Tibial nerve (tissue), 4 donors: ENCODE data around the gene RAB9A. TPM values are rescaled to one million over a fixed set of nuclear protein-coding genes. Genes with fewer than 3 reads are reported as not detected.

Experiments
- DNase-seq, 2 donors: peaks; one replicate each; pipeline ENCODE4 v3.0.0-alpha.2; 2019; ENCODE audit warnings: low spot score in 2 of 2
- H3K27ac ChIP-seq, 4 donors: fragments of 200-600 bp; sonication (generic) in 3 of 4; one replicate each; pipeline ENCODE4 v1.5.1; 2017 to 2019; ENCODE audit warnings: mild to moderate bottlenecking in 1 of 4
- H3K27me3 ChIP-seq, 2 donors: fragments of 200-600 bp; sonication (generic) in 1 of 2; one replicate each; pipeline versions ENCODE4 v1.5.1 to v1.6.0; 2017 to 2019
- H3K36me3 ChIP-seq, 3 donors: fragments of 200-600 bp; sonication (generic); one replicate each; pipeline ENCODE4 v1.5.1; 2018 to 2019
- H3K4me1 ChIP-seq, 4 donors: fragments of 200-600 bp; sonication (generic) in 3 of 4; one replicate each; pipeline ENCODE4 v1.5.1; 2017 to 2019
- H3K4me3 ChIP-seq, 4 donors: fragments of 200-600 bp; sonication (generic) in 3 of 4; one replicate each; pipeline ENCODE4 v1.5.1; 2017 to 2019; ENCODE audit warnings: mild to moderate bottlenecking in 1 of 4, moderate library complexity in 1 of 4
- H3K9me3 ChIP-seq, 4 donors: fragments of 200-600 bp; sonication (generic) in 3 of 4; one replicate each; pipeline ENCODE4 v1.5.1; 2017 to 2019
- CTCF ChIP-seq, 5 experiments: fragments of 200-600 bp in 3 of 5; fragments of 450-650 bp in 2 of 5; sonication (generic) in 3 of 5; IDR thresholded peaks; one replicate each; pipeline ENCODE4 v1.5.1; 2016 to 2019; ENCODE audit warnings: antibody characterized with exemption in 5 of 5, mild to moderate bottlenecking in 3 of 5, moderate library complexity in 2 of 5
- EP300 ChIP-seq, 2 donors: sonication (generic); formaldehyde crosslinking; IDR thresholded peaks; one replicate each; pipeline ENCODE4 v1.6.1; 2017; ENCODE audit warnings: antibody characterized with exemption in 2 of 2, mild to moderate bottlenecking in 1 of 2
- POLR2A ChIP-seq, 2 donors: fragments of 450-650 bp; IDR thresholded peaks; one replicate each; pipeline ENCODE4 v1.6.1; 2017; ENCODE audit warnings: antibody characterized with exemption in 2 of 2, mild to moderate bottlenecking in 2 of 2, moderate library complexity in 2 of 2
- WGBS, 2 donors: methylation state at CpG; one replicate each; pipeline ENCODE4 v1.1.5; 2018; 5-methylcytosine and 5-hydroxymethylcytosine counted together
- total RNA-seq, 4 donors: library from RNA; depleted of rRNA; stranded (reverse); fragments of >200 nt; gene quantifications; one replicate each; pipeline ENCODE4 v1.1.0, GENCODE V29; 2016

The RAB9A gene
- total RNA-seq, 4 donors from 2014 or later, result 20.1 to 69.5 (median 24.9) TPM

GRCh38 chrX:13750204-13750603, 61.3 kb downstream of the RAB9A start:
- no peak overlapping the region for H3K4me3 ChIP-seq
- peak overlapping the region in 1 of 4 donors; percentile 11 for H3K27ac ChIP-seq
- no peaks in the 10 kb centered on the region for H3K9me3 ChIP-seq
- peaks cover 0 to 5% (median 0%) of the 10 kb centered on the region in 3 donors for H3K36me3 ChIP-seq
- H3K4me1 ChIP-seq, result no peaks in the 10 kb centered on the region
- H3K27me3 ChIP-seq, result no peaks in the 10 kb centered on the region
- DNase-seq, result no peak
- TF ChIP-seq POLR2A (IDR thresholded peaks at IDR 0.05) (no peak), CTCF (IDR thresholded peaks at IDR 0.05) (peak; percentile 31 to 53 (median 43))

- Histone ChIP-seq H3K4me1 (no peaks in the 10 kb centered on the region), H3K27me3 (no peaks in the 10 kb centered on the region), H3K36me3 (no peaks in the 10 kb centered on the region), H3K27ac (peak overlapping the region in 1 of 4 donors; percentile 11), H3K9me3 (no peaks in the 10 kb centered on the region), H3K4me3 (no peak overlapping the region)
- TF ChIP-seq EP300 (IDR thresholded peaks at IDR 0.05), result no peak
- no peak for TF ChIP-seq CTCF (IDR thresholded peaks at IDR 0.05)
- no peak for TF ChIP-seq POLR2A (IDR thresholded peaks at IDR 0.05)
- DNase-seq, result no peak
These were observed 61.9 kb downstream of the RAB9A start for GRCh38 chrX:13750812-13751211.

- Histone ChIP-seq H3K36me3 (peaks cover 0 to 4% (median 0%) of the 10 kb centered on the region in 3 donors), H3K27ac (no peak overlapping the region), H3K4me1 (no peaks in the 10 kb centered on the region), H3K9me3 (no peaks in the 10 kb centered on the region), H3K4me3 (no peak overlapping the region), H3K27me3 (no peaks in the 10 kb centered on the region)
- no peak for DNase-seq
- TF ChIP-seq EP300 (IDR thresholded peaks at IDR 0.05), result no peak
- no peak for TF ChIP-seq CTCF (IDR thresholded peaks at IDR 0.05)
- TF ChIP-seq POLR2A (IDR thresholded peaks at IDR 0.05), result no peak
- 84 to 91% methylated on average over 3 of the region's 3 CpGs for WGBS, 2 donors
These were observed 63.2 kb downstream of the RAB9A start for GRCh38 chrX:13752141-13752540.

GRCh38 chrX:13752646-13753045, 63.7 kb downstream of the RAB9A start:
- TF ChIP-seq CTCF (IDR thresholded peaks at IDR 0.05) (no peak), POLR2A (IDR thresholded peaks at IDR 0.05) (no peak), EP300 (IDR thresholded peaks at IDR 0.05) (no peak)
- DNase-seq, result no peak
- Histone ChIP-seq H3K36me3 (peaks cover 0 to 6% (median 0%) of the 10 kb centered on the region in 3 donors), H3K4me3 (no peak overlapping the region), H3K27ac (no peak overlapping the region), H3K4me1 (no peaks in the 10 kb centered on the region), H3K27me3 (no peaks in the 10 kb centered on the region), H3K9me3 (no peaks in the 10 kb centered on the region)
- WGBS, 2 donors, result 71 to 87% methylated on average over 3 of the region's 3 CpGs

GRCh38 chrX:13754765-13755164, 65.8 kb downstream of the RAB9A start:
- no peaks in the 10 kb centered on the region for H3K4me1 ChIP-seq
- peaks cover 0 to 14% (median 0%) of the 10 kb centered on the region in 3 donors for H3K36me3 ChIP-seq
- no peak overlapping the region for H3K27ac ChIP-seq
- no peak for DNase-seq
- no peak for TF ChIP-seq POLR2A (IDR thresholded peaks at IDR 0.05)
- TF ChIP-seq EP300 (IDR thresholded peaks at IDR 0.05), result no peak
- no peak for TF ChIP-seq CTCF (IDR thresholded peaks at IDR 0.05)
- no peaks in the 10 kb centered on the region for H3K27me3 ChIP-seq
- no peak overlapping the region for H3K4me3 ChIP-seq
- 88 to 96% methylated on average over 1 of the region's 1 CpG for WGBS, 2 donors
- no peaks in the 10 kb centered on the region for H3K9me3 ChIP-seq
